GM23338 (cell line): ENCODE measurements around the gene ITIH3. TPM values are rescaled to one million over a fixed set of nuclear protein-coding genes. Genes with fewer than 3 reads are reported as not detected.

Experiments
- ATAC-seq: fragments of 200-7000 bp; cut with Tn5 transposase; 3 replicates; pipeline ENCODE4 v1.9.1; 2020
- DNase-seq: peaks from one replicate; pipeline ENCODE4 v3.0.0-alpha.2; 2015; ENCODE audit warnings: low spot score
- H2AFZ ChIP-seq: fragments of 200-600 bp; sonication (generic); 2 replicates; pipeline ENCODE4 v1.8.0; 2016; ENCODE audit warnings: antibody characterized with exemption, mild to moderate bottlenecking, moderate library complexity
- H3F3A ChIP-seq: fragments of 200-600 bp; sonication (generic); replicated peaks from 2 replicates; pipeline ENCODE4 v1.8.0; 2017; ENCODE audit warnings: antibody characterized with exemption, mixed run types, low read depth
- H3K27ac ChIP-seq: fragments of 200-600 bp; sonication (generic); 2 replicates; pipeline ENCODE4 v1.6.1; 2016; ENCODE audit warnings: low read depth
- H3K27me3 ChIP-seq: fragments of 200-600 bp; sonication (generic); 2 replicates; pipeline ENCODE4 v1.8.0; 2016; ENCODE audit warnings: mild to moderate bottlenecking, mixed run types, moderate library complexity; ENCODE audit not compliant: insufficient read depth
- H3K36me3 ChIP-seq: fragments of 200-600 bp; sonication (generic); 2 replicates; pipeline ENCODE4 v1.8.0; 2016; ENCODE audit warnings: mild to moderate bottlenecking; ENCODE audit not compliant: insufficient read depth
- H3K4me1 ChIP-seq: fragments of 200-600 bp; sonication (generic); 2 replicates; pipeline ENCODE4 v1.8.0; 2016; ENCODE audit warnings: mild to moderate bottlenecking, moderate library complexity; ENCODE audit not compliant: insufficient read depth
- H3K4me2 ChIP-seq: fragments of 200-600 bp; sonication (generic); 2 replicates; pipeline ENCODE4 v1.7.1; 2017; ENCODE audit warnings: mixed run types
- H3K4me3 ChIP-seq: fragments of 200-600 bp; sonication (generic); 2 replicates; pipeline ENCODE4 v1.6.1; 2016; ENCODE audit warnings: mixed run types
- H3K79me2 ChIP-seq: fragments of 200-600 bp; sonication (generic); replicated peaks from 2 replicates; pipeline ENCODE4 v1.8.0; 2017; ENCODE audit warnings: mild to moderate bottlenecking; ENCODE audit not compliant: insufficient read depth
- H3K9me2 ChIP-seq: fragments of 200-600 bp; sonication (generic); 2 replicates; pipeline ENCODE4 v1.8.0; 2017; ENCODE audit not compliant: insufficient read depth
- H4K20me1 ChIP-seq: fragments of 200-600 bp; sonication (generic); replicated peaks from 2 replicates; pipeline ENCODE4 v1.8.0; 2017; ENCODE audit warnings: mild to moderate bottlenecking; ENCODE audit not compliant: insufficient read depth
- H3K27ac Mint-ChIP-seq: 2 replicates; pipeline ENCODE4 v1.8.0; 2020; ENCODE audit warnings: inconsistent platforms, mild to moderate bottlenecking, moderate library complexity, mixed read lengths
- H3K27me3 Mint-ChIP-seq: 3 replicates; pipeline ENCODE4 v1.8.0; 2022; ENCODE audit warnings: low read depth, mild to moderate bottlenecking, moderate library complexity, mixed read lengths, inconsistent platforms; ENCODE audit not compliant: insufficient read depth, poor library complexity
- H3K36me3 Mint-ChIP-seq: 3 replicates; pipeline ENCODE4 v1.8.0; 2021; ENCODE audit warnings: low read depth, mild to moderate bottlenecking, inconsistent platforms, moderate library complexity, mixed read lengths
- H3K4me1 Mint-ChIP-seq: 3 replicates; pipeline ENCODE4 v1.8.0; 2020; ENCODE audit warnings: mild to moderate bottlenecking, inconsistent platforms, mixed read lengths
- H3K4me3 Mint-ChIP-seq: 3 replicates; pipeline ENCODE4 v1.8.0; 2021; ENCODE audit warnings: moderate library complexity, mild to moderate bottlenecking, inconsistent platforms, mixed read lengths
- H3K9me3 Mint-ChIP-seq: 3 replicates; pipeline ENCODE4 v1.8.0; 2020; ENCODE audit warnings: moderate library complexity, mild to moderate bottlenecking, inconsistent platforms, mixed read lengths
- CREB1 ChIP-seq: fragments of 250-450 bp; sonication (Bioruptor Pico); IDR thresholded peaks from 2 replicates; pipeline ENCODE4 v1.5.0; 2020; ENCODE audit warnings: low read depth, mild to moderate bottlenecking, moderate library complexity
- ETS1 ChIP-seq: IDR thresholded peaks from 2 replicates; pipeline ENCODE4 v1.6.1; 2016; ENCODE audit warnings: antibody characterized with exemption
- EZH2 ChIP-seq: fragments of 200-600 bp; sonication (generic); IDR thresholded peaks from one replicate; pipeline ENCODE4 v1.8.0; 2017; ENCODE audit warnings: antibody characterized with exemption, mild to moderate bottlenecking, low read depth; ENCODE audit not compliant: unreplicated experiment
- EZH2phosphoT487 ChIP-seq: fragments of 200-600 bp; sonication (generic); IDR thresholded peaks from one replicate; pipeline ENCODE4 v1.8.1; 2018; ENCODE audit warnings: antibody characterized with exemption; ENCODE audit not compliant: unreplicated experiment
- JUNB ChIP-seq: IDR thresholded peaks from one replicate; pipeline ENCODE4 v1.6.1; 2016; ENCODE audit warnings: antibody characterized with exemption; ENCODE audit not compliant: unreplicated experiment
- NANOG ChIP-seq: IDR thresholded peaks from 2 replicates; pipeline ENCODE4 v1.6.1; 2016; ENCODE audit warnings: antibody characterized with exemption, borderline replicate concordance
- POLR2AphosphoS5 ChIP-seq: IDR thresholded peaks from 2 replicates; pipeline ENCODE4 v1.6.1; 2016; ENCODE audit warnings: antibody characterized with exemption, low read depth
- REST ChIP-seq: IDR thresholded peaks from one replicate; pipeline ENCODE4 v1.6.1; 2018; ENCODE audit warnings: antibody characterized with exemption; ENCODE audit not compliant: unreplicated experiment
- STAT1 ChIP-seq: IDR thresholded peaks from one replicate; pipeline ENCODE4 v1.6.1; 2016; ENCODE audit warnings: antibody characterized with exemption; ENCODE audit not compliant: unreplicated experiment
- ZNF114 ChIP-seq: fragments of 250-450 bp; sonication (Bioruptor Pico); IDR thresholded peaks from 2 replicates; pipeline ENCODE4 v1.5.0; 2020; ENCODE audit warnings: mild to moderate bottlenecking, moderate library complexity
- ZNF331 ChIP-seq: fragments of 250-450 bp; sonication (Bioruptor Pico); IDR thresholded peaks from 2 replicates; pipeline ENCODE4 v1.5.0; 2020; ENCODE audit warnings: low read depth, mild to moderate bottlenecking, moderate library complexity
- ZNF462 ChIP-seq: fragments of 250-450 bp; sonication (Bioruptor Pico); IDR thresholded peaks from 2 replicates; pipeline ENCODE4 v1.5.0; 2020; ENCODE audit warnings: mild to moderate bottlenecking, moderate library complexity
- polyA plus RNA-seq: library from polyadenylated mRNA; unstranded; fragments of >200 nt; fragmentation: Nextera tagmentation; extraction: Ambion mirVana; gene quantifications from 2 replicates; pipeline ENCODE4 v1.2.1, GENCODE V29; 2016
- total RNA-seq: library from RNA; depleted of rRNA; stranded (reverse); fragments of >200 nt; shearing (Covaris generic); gene quantifications from 2 replicates; pipeline ENCODE4 v1.2.3, GENCODE V29; 2014

The ITIH3 gene
- total and polyA plus RNA-seq, 2 experiments from 2014 or later, result not detected

GRCh38 chr3:52811452-52812011 lies 16.9 kb downstream of the ITIH3 start:
- Mint-ChIP-seq H3K4me3 (no peak overlapping the region), H3K36me3 (no peaks in the 10 kb centered on the region), H3K9me3 (no peaks in the 10 kb centered on the region), H3K27ac (no peak overlapping the region), H3K27me3 (peaks cover 9% of the 10 kb centered on the region), H3K4me1 (no peaks in the 10 kb centered on the region; the same call in 2 of the 3 replicates)
- no peak overlapping the region for H2AFZ ChIP-seq
- H3K27ac ChIP-seq, result no peak overlapping the region
- H3K4me2 ChIP-seq, result no peak overlapping the region
- H3K27me3 ChIP-seq, result no peaks in the 10 kb centered on the region
- no peaks in the 10 kb centered on the region for H4K20me1 ChIP-seq
- no peaks in the 10 kb centered on the region for H3K79me2 ChIP-seq
- no peak overlapping the region for H3K4me3 ChIP-seq
- H3K9me2 ChIP-seq, result 0 out of 2 replicates have a peak, but pooled peaks cover 4% of the 10 kb centered on the region
- no peaks in the 10 kb centered on the region for H3K36me3 ChIP-seq
- no peaks in the 10 kb centered on the region for H3F3A ChIP-seq
- no peaks in the 10 kb centered on the region for H3K4me1 ChIP-seq
- no peak for DNase-seq
- no peak for ATAC-seq
- TF ChIP-seq NANOG, result no peak

- peaks cover 3% of the 10 kb centered on the region; the same call in 1 of the 3 replicates for H3K4me1 Mint-ChIP-seq
- H3K4me1 ChIP-seq, result no peaks in the 10 kb centered on the region
- H3K4me3 ChIP-seq, result no peak overlapping the region
- H3K27ac Mint-ChIP-seq, result no peak overlapping the region
- peaks cover 13% of the 10 kb centered on the region for H3K27me3 Mint-ChIP-seq
- H3K79me2 ChIP-seq, result no peaks in the 10 kb centered on the region
- no peaks in the 10 kb centered on the region for H3K9me3 Mint-ChIP-seq
- ATAC-seq (no peak), DNase-seq (no peak)
- no peaks in the 10 kb centered on the region for H4K20me1 ChIP-seq
- H3K4me2 ChIP-seq, result no peak overlapping the region
- H3F3A ChIP-seq, result no peaks in the 10 kb centered on the region
- H3K36me3 ChIP-seq, result no peaks in the 10 kb centered on the region
- no peak overlapping the region for H3K27ac ChIP-seq
- no peaks in the 10 kb centered on the region for H3K36me3 Mint-ChIP-seq
- H2AFZ ChIP-seq, result no peak overlapping the region
- H3K9me2 ChIP-seq, result 0 out of 2 replicates have a peak, but pooled peaks cover 4% of the 10 kb centered on the region
- no peak overlapping the region for H3K4me3 Mint-ChIP-seq
- H3K27me3 ChIP-seq, result no peaks in the 10 kb centered on the region
- TF ChIP-seq JUNB (no peak), POLR2AphosphoS5 (no peak), EZH2 (no peak), STAT1 (no peak), CREB1 (no peak), ZNF331 (no peak), ZNF114 (CRISPR knock-in tag) (no peak), REST (no peak), ETS1 (no peak), ZNF462 (CRISPR knock-in tag) (no peak), EZH2phosphoT487 (no peak), NANOG (no peak)
These were observed 19.2 kb downstream of the ITIH3 start for GRCh38 chr3:52813810-52814209.
